ENCODE results near the gene OSM. TPM values are rescaled to one million over a fixed set of nuclear protein-coding genes. Genes with fewer than 3 reads are reported as not detected.

OSM gene
- total RNA-seq, 1 donor from 2014 or later: not detected

GRCh38 chr22:30224161-30224857 is 42.3 kb downstream of the OSM start:
- peaks cover 1% of the 10 kb centered on the region for H3K9me3 Mint-ChIP-seq (ENCODE audit: unreplicated experiment)
- H3K4me1 Mint-ChIP-seq (ENCODE audit: low read depth, unreplicated experiment): peaks cover 2% of the 10 kb centered on the region
- no peak overlapping the region for H3K4me3 Mint-ChIP-seq (ENCODE audit: unreplicated experiment)
- peaks cover 5% of the 10 kb centered on the region for H3K27me3 Mint-ChIP-seq (ENCODE audit: unreplicated experiment)
- TF ChIP-seq CTCF (IDR thresholded peaks at IDR 0.05; ENCODE audit: partially characterized antibody, unreplicated experiment): no peak
- no peak for DNase-seq
- H3K36me3 Mint-ChIP-seq (ENCODE audit: unreplicated experiment): no peaks in the 10 kb centered on the region
- no peak overlapping the region for H3K27ac Mint-ChIP-seq (ENCODE audit: unreplicated experiment)

DNA sequence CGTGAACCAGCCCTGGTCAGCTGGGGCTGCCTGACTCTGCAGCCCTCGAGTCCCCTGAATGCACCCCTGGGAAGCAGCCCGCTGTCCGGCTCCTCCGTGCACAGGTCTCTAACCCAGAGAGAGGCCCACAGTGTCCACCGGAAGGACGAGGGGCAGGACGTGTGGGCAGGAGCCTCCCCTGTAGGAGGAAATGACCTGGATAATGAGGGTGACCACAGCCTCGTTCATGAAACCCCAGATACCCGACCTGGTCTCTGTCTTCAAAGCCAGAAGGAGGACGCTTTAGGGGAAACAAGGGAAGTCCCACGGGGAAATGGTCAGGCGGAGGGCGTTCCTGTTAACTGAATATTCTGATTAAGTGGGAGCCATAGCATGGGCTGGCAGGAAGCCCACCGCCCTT is 43.3 kb downstream of the OSM start:
- DNase-seq: no peak
- peaks cover 1% of the 10 kb centered on the region for H3K9me3 Mint-ChIP-seq (ENCODE audit: unreplicated experiment)
- TF ChIP-seq CTCF (IDR thresholded peaks at IDR 0.05; ENCODE audit: partially characterized antibody, unreplicated experiment): no peak
- no peaks in the 10 kb centered on the region for H3K36me3 Mint-ChIP-seq (ENCODE audit: unreplicated experiment)
- H3K4me3 Mint-ChIP-seq (ENCODE audit: unreplicated experiment): no peak overlapping the region
- no peak overlapping the region for H3K27ac Mint-ChIP-seq (ENCODE audit: unreplicated experiment)
- H3K4me1 Mint-ChIP-seq (ENCODE audit: low read depth, unreplicated experiment): no peaks in the 10 kb centered on the region
- H3K27me3 Mint-ChIP-seq (ENCODE audit: unreplicated experiment): peaks cover 5% of the 10 kb centered on the region

GRCh38 chr22:30222321-30222720 is 44.3 kb downstream of the OSM start:
- Mint-ChIP-seq H3K27me3 (ENCODE audit: unreplicated experiment) (peaks cover 7% of the 10 kb centered on the region), H3K4me1 (ENCODE audit: low read depth, unreplicated experiment) (no peaks in the 10 kb centered on the region), H3K36me3 (ENCODE audit: unreplicated experiment) (no peaks in the 10 kb centered on the region), H3K4me3 (ENCODE audit: unreplicated experiment) (no peak overlapping the region), H3K27ac (ENCODE audit: unreplicated experiment) (no peak overlapping the region), H3K9me3 (ENCODE audit: unreplicated experiment) (peaks cover 1% of the 10 kb centered on the region)
- DNase-seq: no peak
- TF ChIP-seq CTCF (IDR thresholded peaks at IDR 0.05; ENCODE audit: partially characterized antibody, unreplicated experiment): no peak

- no peak for DNase-seq
- Mint-ChIP-seq H3K27ac (ENCODE audit: unreplicated experiment) (no peak overlapping the region), H3K36me3 (ENCODE audit: unreplicated experiment) (no peaks in the 10 kb centered on the region), H3K4me3 (ENCODE audit: unreplicated experiment) (no peak overlapping the region), H3K9me3 (ENCODE audit: unreplicated experiment) (peaks cover 1% of the 10 kb centered on the region), H3K4me1 (ENCODE audit: low read depth, unreplicated experiment) (no peaks in the 10 kb centered on the region), H3K27me3 (ENCODE audit: unreplicated experiment) (peaks cover 5% of the 10 kb centered on the region)
- TF ChIP-seq CTCF (IDR thresholded peaks at IDR 0.05; ENCODE audit: partially characterized antibody, unreplicated experiment): no peak
Measured at GRCh38 chr22:30221121-30221992, 45.3 kb downstream of the OSM start.
